HG03039 (cell line): ENCODE data around the gene ADPRHL1.

ENCODE experiments used
- ATAC-seq: cut with Tn5 transposase; IDR thresholded peaks from one replicate; pipeline ENCODE4 v1.9.1; 2021; ENCODE audit warnings: mild to moderate bottlenecking, moderate library complexity; ENCODE audit not compliant: unreplicated experiment

The ADPRHL1 gene

DNA sequence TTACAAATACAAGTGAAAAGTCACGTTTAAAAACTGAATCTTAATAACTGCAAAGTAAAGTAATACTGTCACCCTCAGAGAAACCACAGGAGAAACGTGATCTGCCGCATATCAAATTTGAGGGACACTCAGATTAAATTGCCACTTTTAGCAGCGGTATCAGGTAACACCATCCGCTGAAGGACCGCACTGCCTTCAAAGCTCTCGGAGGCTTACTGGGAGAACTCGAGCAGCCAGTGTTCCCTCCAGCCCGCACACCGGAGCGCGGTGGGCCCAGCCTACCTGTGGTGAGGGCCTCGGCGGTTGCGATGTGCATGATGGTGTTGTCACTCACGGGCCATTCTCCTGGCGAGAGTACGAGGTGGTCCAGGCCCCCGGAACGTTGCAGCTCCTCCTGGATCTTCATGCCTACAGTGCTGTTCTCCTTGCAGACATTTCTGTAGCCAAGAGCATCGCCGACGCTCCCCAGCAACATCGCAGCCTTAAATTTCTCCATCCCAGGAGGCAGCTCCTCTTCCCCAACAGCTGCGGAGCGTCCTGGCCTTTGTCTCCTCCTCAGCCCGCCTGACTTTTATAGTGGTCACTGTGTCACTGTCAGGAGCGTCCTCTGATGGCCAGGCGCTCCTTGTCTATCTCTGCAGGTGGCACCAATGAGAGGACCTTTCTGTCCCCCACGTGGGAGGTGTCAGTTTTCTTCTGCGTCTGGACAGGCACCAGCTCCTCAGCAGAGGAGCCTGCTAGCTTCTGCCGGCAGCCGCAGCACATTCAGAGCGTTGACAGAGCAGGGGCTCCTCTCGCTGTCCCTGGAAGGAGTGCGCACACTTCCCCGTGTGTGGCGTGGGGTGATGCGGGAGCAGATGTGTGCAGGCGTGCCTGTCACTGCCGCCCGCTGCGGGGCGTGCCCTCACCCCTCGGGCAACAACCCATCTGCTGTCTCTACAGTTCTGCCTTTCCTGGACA is at the start of gene ADPRHL1:
Gene ADPRHL1, minus strand, starts transcription at position 547 of the 960 bp plus-strand sequence. Its CDS starts 51 bp downstream, at position 496.
- ATAC-seq: no peak

- ATAC-seq: no peak
Observed at GRCh38 chr13:113502686-113503085, 49.4 kb upstream of the ADPRHL1 start.

DNA sequence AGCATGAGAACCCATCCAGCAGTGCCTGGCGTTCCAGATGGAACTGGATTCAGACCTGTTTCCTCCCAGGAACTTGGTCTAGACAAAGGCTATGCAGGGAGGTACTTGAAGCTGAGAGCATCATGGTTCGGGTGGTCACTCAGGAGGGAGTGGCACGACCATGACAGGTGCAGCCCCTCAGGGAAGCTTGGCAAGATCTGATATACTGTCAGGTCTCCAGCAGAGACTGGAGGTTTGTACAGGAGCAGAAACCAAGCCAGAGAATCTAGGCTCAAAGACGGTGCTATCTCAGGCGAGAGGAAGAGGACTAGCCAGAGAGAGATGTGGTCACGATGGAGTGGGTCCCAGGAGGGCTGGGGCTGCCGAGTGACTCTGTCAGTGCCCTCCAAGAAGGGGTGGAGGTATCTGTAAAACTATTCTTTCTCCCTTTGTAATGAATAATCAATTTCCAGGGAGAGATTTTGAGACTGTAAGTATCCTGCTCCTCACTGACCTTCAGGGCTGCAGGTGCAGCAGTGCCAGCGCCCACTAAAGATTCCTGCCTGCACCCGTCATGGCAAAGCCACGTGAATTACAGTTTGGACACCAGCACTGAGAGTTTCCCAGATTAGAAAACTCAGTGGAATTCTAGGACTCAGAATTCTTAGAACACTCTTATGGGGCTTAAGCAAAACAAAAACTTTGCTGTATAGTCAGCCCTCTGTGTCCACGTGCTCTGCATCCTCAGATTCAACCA is 47.4 kb upstream of the ADPRHL1 start:
- no peak for ATAC-seq

DNA sequence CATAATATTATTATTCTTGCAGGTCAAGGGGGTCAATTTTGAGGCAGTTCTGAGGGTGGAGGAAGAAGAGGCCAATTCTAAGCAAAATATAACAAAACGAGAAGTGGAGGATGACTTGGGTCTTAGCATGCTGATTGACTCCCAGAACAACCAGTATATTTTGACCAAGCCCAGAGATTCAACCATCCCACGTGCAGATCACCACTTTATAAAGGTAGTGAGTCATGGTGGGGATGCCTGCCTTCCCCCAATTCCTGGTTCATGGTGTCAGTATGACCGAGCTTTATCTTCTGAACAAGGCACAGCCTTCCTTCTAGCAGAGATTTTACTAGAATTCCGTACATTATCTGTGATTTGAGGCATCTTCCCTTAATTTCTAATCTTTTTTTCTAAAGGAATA is 46.6 kb upstream of the ADPRHL1 start:
- no peak for ATAC-seq

DNA sequence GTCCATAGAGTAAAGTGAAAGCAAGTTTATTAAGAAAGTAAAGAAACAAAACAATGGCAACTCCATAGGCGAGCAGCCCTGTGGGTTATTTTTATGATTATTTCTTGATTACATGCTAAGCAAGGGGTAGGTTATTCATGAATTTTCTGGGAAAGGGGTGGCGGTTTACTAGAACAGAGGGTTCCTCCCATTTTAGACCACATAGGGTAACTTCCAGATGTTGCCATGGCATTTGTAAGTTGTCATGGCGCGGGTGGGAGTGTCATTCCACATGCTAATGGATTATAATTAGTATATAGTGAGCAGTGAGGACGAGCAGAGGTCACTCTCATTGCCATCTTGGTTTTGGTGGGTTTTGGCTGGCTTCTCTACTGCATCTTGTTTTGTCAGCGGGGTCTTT is 45.6 kb upstream of the ADPRHL1 start:
- ATAC-seq: no peak

- ATAC-seq: no peak
Observed at GRCh38 chr13:113497217-113497616, 43.9 kb upstream of the ADPRHL1 start.

DNA sequence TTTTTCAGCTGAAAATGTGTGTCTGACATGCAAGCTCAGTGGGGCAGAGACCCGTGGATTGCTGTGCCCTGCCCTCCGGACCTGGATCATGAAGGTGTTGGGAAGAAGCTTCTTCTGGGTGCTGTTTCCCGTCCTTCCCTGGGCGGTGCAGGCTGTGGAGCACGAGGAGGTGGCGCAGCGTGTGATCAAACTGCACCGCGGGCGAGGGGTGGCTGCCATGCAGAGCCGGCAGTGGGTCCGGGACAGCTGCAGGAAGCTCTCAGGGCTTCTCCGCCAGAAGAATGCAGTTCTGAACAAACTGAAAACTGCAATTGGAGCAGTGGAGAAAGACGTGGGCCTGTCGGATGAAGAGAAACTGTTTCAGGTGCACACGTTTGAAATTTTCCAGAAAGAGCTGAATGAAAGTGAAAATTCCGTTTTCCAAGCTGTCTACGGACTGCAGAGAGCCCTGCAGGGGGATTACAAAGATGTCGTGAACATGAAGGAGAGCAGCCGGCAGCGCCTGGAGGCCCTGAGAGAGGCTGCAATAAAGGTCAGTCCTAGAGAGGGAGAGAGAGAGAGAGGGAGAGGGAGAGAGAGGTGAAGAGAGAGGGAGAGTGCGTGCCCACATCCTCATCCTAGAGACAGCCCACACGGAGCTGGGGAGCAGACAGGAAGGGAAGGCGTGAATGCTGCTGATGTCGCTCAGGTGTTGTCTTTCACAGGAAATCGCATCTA is 42.4 kb upstream of the ADPRHL1 start:
- ATAC-seq: no peak

DNA sequence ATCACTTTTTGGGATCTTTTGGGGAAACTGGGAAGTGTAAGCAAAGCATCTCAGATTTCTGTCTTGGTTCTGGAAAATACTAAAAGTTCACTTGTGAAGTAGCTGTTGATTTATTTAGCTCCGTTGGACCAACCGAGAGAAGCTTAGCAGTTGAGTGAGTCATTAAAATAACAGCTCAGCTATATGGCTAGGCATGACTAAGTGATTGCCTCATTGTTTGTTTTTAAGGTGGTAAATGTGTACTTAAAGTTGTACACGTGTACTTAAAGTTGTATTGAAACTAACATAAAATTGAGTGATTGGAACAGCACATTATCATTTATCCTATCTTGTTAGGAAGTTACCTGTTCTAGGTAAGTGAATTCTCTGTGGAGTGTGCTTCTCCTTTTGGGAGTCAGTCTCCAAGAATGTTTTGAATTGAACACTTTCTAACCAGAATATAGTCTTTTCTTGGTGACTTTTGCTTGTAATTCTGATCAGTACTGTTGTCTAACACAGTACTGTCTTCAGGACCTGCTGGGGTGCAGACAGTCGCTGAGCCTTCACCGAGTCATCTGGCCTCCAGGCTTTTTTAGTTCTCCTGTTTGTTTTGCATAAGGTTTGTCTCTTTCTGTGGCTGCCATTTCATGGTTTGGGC is 40.1 kb upstream of the ADPRHL1 start:
- ATAC-seq: no peak

GRCh38 chr13:113491982-113492381 is 38.7 kb upstream of the ADPRHL1 start:
- no peak for ATAC-seq

GRCh38 chr13:113491418-113491883 is 38.2 kb upstream of the ADPRHL1 start:
- no peak for ATAC-seq

DNA sequence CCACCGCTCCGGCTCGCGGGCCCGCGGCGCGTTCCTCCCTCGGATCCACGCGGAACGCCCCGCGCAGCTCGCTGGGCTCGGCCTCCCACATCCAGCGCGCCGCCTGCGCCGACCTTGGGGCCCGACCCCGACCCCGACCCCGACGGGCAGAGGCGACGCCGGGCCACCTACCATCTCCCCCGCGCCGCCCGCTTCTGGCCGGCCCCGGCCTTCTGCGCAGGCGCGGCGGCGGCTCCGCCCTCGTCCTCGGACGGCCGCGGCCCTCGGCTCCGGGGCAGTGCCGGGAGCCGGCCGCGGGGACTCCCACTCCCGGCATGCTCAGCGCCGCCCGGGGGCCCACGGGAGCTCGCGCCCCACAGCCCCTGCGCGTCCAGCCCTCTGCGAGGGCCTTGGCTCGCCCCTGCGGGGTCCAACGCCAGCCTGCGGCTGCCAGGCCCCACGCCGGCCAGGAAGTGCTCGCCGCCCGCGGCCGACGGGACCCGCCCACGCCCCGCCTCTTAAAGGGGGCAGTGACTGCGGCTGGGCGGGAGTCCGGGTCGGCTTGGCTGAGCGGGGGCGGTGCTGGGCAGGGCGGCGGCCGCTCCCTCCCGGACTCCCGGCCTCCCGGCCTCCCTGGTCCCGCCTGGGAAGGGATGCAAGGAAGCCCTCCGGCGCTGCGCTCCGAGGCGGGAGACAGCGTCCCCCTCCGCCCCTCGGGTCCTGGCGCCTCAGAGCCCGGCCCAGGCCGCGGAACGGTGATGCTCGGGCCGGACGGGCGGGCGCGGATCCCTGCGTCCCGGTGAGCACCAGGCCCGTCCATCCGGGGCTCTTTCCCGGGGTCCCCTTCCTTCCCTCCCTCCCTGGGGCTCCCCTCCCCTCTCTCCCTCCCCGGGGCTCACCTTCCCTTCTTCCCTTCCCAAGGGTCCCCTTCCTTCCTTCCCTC is 37.5 kb upstream of the ADPRHL1 start, which contains the start of gene DCUN1D2:
Gene DCUN1D2, minus strand, starts transcription at position 216 of the 922 bp plus-strand sequence. Its CDS starts 42 bp downstream, at position 174.
- peak; percentile 71 for ATAC-seq

GRCh38 chr13:113489549-113490495 is 36.5 kb upstream of the ADPRHL1 start:
- peak; percentile 14 for ATAC-seq

DNA sequence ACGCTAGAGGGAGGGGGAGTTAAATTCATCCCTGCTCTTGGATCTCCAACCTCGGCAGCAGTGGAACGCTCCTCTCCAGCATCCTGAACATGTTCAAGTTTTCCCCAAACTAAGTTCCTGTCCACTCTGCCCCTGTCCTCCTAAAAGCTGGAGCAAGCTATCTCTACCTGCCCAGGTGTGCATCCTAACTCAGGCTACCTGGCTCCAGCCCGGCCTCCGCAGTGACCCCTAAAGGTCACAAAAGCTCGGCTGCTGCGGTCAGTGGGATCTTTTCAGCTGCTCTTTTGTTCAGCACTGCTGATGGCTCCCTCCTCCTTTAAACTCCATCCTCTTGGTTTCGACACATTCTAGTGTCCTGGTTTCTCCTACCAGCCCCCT is 35.9 kb upstream of the ADPRHL1 start:
- no peak for ATAC-seq

DNA sequence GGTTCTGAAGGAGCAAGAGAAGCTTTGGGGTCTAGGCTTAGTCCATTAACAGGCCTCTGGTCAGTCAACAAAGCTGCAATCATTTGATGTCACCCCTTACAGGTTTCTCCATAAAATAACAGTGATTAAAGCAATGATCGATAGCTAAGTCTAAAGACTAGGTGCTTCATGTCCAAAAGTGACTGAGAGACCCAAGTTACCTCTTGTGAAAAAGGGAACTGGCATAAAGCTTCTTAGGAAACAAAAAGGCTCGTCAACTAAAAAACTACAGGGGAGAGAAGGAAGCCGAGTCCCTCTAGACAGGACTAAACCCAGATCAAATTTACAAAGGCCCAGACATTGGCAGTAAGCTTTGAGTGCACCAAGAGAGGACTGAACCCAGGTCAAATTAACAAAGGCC is 35.0 kb upstream of the ADPRHL1 start:
- no peak for ATAC-seq

DNA sequence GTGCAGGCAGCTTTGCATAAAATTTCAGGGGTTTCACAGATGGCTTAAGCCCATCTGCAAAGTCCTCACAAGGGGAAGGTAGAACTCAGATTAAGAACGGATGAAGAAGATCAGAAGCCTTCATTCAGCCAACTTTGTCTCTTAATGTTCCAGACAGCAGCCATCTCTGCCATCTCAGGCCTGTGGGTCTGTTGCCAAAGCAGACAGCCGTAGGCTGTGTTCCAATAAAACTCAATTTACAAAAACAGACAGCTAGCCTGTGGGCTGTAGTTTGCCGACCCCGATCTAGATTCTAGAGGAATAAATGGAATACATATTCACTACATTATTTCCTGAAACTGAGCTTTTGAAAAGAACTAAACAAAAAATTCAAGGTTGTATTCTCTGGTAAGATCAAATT is 33.4 kb upstream of the ADPRHL1 start:
- ATAC-seq: no peak

- no peak for ATAC-seq
Observed at GRCh38 chr13:113485545-113485944, 32.3 kb upstream of the ADPRHL1 start.

DNA sequence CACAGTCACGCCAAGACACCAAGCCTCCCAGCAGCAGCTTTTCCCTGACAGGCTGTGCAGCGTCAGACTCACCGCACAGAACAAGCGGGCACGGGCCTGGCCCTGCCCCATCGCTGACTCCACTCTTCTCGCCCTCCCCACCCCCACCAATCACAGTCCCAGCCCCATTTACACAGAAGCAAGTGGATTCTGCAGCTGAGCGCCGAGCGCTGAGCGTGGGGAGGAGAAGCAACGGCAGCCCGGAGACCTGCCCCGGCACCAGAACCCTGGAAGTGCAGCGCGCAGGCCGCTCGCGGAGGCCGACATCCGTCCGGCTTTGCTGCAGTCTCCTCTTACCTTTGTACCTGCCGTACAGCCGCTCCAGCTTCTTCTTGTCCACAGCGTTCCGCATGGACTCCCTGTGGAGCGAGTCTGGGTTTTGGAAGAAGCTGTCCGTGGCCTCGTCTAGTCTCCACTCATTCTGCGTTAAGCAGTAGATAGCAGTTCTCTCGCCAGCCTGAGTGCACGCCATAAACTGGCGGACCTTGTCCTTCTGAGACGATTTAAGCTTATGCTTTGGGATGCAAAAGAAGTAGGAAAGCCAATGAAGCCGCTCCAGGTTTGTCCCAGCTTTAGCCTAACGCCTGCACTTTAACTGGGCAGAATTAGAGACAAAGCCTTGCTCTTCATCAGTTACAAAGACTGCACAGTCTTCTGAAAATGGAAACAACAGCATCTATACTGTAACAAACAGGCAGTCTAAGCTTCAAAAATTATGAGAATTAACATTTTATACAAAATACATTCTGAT is 30.4 kb upstream of the ADPRHL1 start:
- no peak for ATAC-seq

- no peak for ATAC-seq
Observed at GRCh38 chr13:113483081-113483480, 29.8 kb upstream of the ADPRHL1 start.
